VCaP (cell line): ENCODE measurements around the gene HORMAD2.

Experiments
- H3K27ac ChIP-seq: fragments of 450-650 bp; 2 replicates; pipeline ENCODE4 v1.5.1; 2017
- CTCF ChIP-seq: fragments of 450-650 bp; conservative IDR thresholded peaks from 2 replicates; pipeline ENCODE4 v1.5.1; 2017; ENCODE audit warnings: mild to moderate bottlenecking, moderate library complexity

HORMAD2 gene

GRCh38 chr22:30225220-30225927 lies 145.1 kb downstream of the HORMAD2 start:
- H3K27ac ChIP-seq, result no peak overlapping the region
- no peak for TF ChIP-seq CTCF

- no peak for TF ChIP-seq CTCF
- H3K27ac ChIP-seq, result no peak overlapping the region
Measured at GRCh38 chr22:30226192-30226832, 146.0 kb downstream of the HORMAD2 start.
